ENCODE data around the gene ROR1. TPM values are rescaled to one million over a fixed set of nuclear protein-coding genes. Genes with fewer than 3 reads are reported as not detected.

ROR1 gene
- total RNA-seq, 2 experiments from 2014 or later: 0.10 to 0.14 TPM

GRCh38 chr1:64183395-64184002 lies 409.7 kb downstream of the ROR1 start:
- Mint-ChIP-seq H3K27me3 (ENCODE audit: low read depth) (no peaks in the 10 kb centered on the region), H3K36me3 (ENCODE audit: low read depth) (no peaks in the 10 kb centered on the region), H3K27ac (no peak overlapping the region), H3K9me3 (no peaks in the 10 kb centered on the region), H3K4me3 (no peak overlapping the region), H3K4me1 (ENCODE audit: low read depth) (peaks cover 6% of the 10 kb centered on the region)
- CTCF ChIA-PET: interaction anchor here (1.4 kb wide), 1 partner anchor 46 kb away, joined by 5 read pairs; no protein-coding TSS in a partner anchor
- intact Hi-C loops (cut with micrococcal nuclease): loop anchor here (5.0 kb wide), 1 partner anchor 1084 kb away; no protein-coding TSS in a partner anchor
- no peak for DNase-seq

DNA sequence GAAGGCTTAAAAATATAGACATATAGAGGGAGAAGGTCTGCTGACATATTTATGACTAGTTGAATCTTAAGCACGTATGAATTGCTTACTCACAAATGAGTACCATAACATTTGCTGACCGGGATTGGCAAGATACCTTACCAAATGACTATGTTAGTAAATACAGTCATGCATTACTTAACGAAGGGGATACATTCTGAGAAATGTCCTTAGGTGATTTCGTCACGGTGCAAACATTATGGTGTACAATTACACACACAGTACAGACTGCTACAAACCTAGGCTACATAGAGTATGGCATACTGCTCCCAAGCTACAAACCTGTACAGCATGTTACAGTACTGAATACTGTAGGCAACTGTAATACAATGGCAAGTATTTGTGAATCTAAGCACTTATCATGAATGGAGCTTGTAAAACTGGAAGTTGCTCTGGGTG lies 410.2 kb downstream of the ROR1 start:
- Mint-ChIP-seq H3K36me3 (ENCODE audit: low read depth) (no peaks in the 10 kb centered on the region), H3K4me1 (ENCODE audit: low read depth) (peaks cover 6% of the 10 kb centered on the region), H3K27me3 (ENCODE audit: low read depth) (no peaks in the 10 kb centered on the region), H3K9me3 (no peaks in the 10 kb centered on the region), H3K4me3 (no peak overlapping the region), H3K27ac (no peak overlapping the region)
- CTCF ChIA-PET: interaction anchor here (0.7 kb wide), 1 partner anchor 68 kb away, joined by 3 read pairs; no protein-coding TSS in a partner anchor
- intact Hi-C loops (cut with micrococcal nuclease): loop anchor here (5.0 kb wide), 1 partner anchor 1083 kb away; no protein-coding TSS in a partner anchor
- no peak for DNase-seq

DNA sequence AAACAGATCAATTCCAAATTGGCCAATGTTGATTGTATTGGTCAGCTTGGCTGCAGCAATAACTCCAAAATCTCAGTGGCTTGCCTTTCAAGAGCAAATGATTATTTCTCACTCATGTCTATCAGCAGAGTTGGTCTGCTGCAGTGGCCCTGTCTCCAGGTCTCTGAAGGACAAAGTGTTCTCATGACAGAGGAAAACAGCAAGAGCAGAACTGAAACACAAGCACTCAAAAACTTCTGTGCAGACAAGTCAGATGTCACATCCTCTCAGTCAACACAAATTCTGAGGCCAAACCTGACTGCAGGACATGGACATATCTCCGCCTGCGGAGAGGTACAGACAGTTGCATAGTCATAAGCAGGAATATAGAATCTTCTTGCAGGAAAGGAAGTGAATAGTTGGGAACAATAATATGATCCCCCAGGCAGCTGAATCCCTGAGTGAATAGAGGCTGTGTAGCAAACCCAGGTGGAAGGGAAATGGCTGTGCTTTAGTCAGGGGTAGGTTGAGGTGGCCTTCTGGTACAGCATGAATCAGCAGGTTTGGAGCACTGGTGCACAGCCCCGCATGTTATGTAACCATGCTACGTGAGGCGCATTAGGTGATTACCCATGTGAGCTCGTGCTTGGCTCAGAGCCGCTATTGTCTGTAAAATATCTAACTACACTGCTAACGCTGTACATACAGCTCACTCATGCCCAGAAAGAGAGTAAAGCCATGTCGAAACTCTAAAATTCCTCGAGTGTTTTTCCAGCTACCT lies 412.5 kb downstream of the ROR1 start:
- intact Hi-C loops (cut with micrococcal nuclease): no loop called here
- no peaks in the 10 kb centered on the region for H3K36me3 Mint-ChIP-seq (ENCODE audit: low read depth)
- H3K27ac Mint-ChIP-seq: no peak overlapping the region
- H3K9me3 Mint-ChIP-seq: no peaks in the 10 kb centered on the region
- H3K4me1 Mint-ChIP-seq (ENCODE audit: low read depth): peaks cover 6% of the 10 kb centered on the region
- no peak for DNase-seq
- no peaks in the 10 kb centered on the region for H3K27me3 Mint-ChIP-seq (ENCODE audit: low read depth)
- CTCF ChIA-PET: interaction anchor here (1.2 kb wide), 1 partner anchor 49 kb away, joined by 5 read pairs; no protein-coding TSS in a partner anchor
- no peak overlapping the region for H3K4me3 Mint-ChIP-seq

DNA sequence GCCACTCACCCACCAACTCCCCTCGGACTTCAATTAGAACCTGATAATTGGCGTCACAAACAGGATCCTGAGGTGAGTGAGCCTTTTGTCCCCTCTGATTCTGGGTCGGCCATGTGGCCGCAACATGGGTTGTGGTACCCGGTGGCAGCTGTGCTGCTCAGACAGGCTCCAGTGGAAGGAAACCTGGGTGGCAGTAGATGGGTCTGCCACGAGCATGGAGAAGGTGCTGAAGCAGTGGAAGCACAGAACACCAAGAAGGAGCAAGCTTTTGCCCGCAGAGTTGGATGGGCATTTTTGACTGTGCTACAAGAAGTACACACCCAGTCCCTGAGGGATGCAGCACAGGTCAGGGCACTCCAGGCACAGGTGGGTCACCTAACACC lies 413.1 kb downstream of the ROR1 start:
- Mint-ChIP-seq H3K27me3 (ENCODE audit: low read depth) (no peaks in the 10 kb centered on the region), H3K27ac (no peak overlapping the region), H3K36me3 (ENCODE audit: low read depth) (no peaks in the 10 kb centered on the region), H3K4me1 (ENCODE audit: low read depth) (peaks cover 6% of the 10 kb centered on the region), H3K9me3 (no peaks in the 10 kb centered on the region), H3K4me3 (no peak overlapping the region)
- CTCF ChIA-PET: interaction anchor here (1.2 kb wide), 1 partner anchor 50 kb away, joined by 5 read pairs; no protein-coding TSS in a partner anchor
- DNase-seq: no peak
- intact Hi-C loops (cut with micrococcal nuclease): no loop called here

DNA sequence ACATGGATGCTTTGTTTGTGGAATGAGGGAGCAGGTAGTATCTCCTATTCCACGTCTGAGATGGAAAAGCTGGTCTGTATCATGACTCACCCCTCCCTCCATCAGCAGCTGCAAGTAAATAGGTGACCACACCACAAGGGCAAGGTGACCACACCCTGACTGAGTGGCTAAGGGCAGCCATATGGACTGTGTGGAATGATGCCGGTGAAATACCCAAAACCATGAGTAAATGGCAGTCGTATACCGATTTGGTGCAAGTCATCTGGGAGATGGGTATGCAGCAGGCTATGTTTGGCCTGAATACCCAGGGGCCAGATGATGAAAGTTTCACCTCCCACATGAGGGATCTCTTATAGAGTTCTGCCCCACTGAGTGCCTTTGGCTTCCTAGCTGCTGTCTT lies 413.8 kb downstream of the ROR1 start:
- Mint-ChIP-seq H3K27ac (no peak overlapping the region), H3K4me3 (no peak overlapping the region), H3K4me1 (ENCODE audit: low read depth) (peaks cover 6% of the 10 kb centered on the region), H3K27me3 (ENCODE audit: low read depth) (no peaks in the 10 kb centered on the region), H3K9me3 (no peaks in the 10 kb centered on the region), H3K36me3 (ENCODE audit: low read depth) (no peaks in the 10 kb centered on the region)
- intact Hi-C loops (cut with micrococcal nuclease): no loop called here
- DNase-seq: no peak
- CTCF ChIA-PET: no interaction called here

DNA sequence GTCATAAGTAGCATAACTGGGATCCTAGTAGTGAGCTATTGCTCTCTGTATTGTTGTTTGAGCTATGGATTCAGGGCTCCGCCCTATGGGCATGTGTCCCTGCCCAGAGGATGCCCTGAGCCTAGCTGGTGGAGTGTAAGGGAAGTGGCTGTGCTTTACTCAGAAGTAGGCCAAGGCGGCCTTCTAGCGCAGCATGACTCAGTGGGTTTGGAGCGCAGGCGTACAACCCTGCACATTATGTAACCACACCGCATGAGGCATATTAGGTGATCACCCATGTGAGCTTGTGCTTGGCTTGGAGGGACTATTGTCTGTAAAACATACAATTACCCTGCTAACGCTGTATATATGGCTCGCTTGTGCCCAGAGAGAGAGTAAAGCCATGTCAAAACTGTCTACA lies 418.5 kb downstream of the ROR1 start:
- DNase-seq: no peak
- H3K4me3 Mint-ChIP-seq: no peak overlapping the region
- intact Hi-C loops (cut with micrococcal nuclease): no loop called here
- no peaks in the 10 kb centered on the region for H3K9me3 Mint-ChIP-seq
- H3K27ac Mint-ChIP-seq: no peak overlapping the region
- CTCF ChIA-PET: interaction anchor here (0.6 kb wide), 1 partner anchor 381 kb away, joined by 3 read pairs; no protein-coding TSS in a partner anchor
- H3K4me1 Mint-ChIP-seq (ENCODE audit: low read depth): no peaks in the 10 kb centered on the region
- no peaks in the 10 kb centered on the region for H3K27me3 Mint-ChIP-seq (ENCODE audit: low read depth)
- no peaks in the 10 kb centered on the region for H3K36me3 Mint-ChIP-seq (ENCODE audit: low read depth)

GRCh38 chr1:64194168-64195080 lies 420.6 kb downstream of the ROR1 start:
- Mint-ChIP-seq H3K27me3 (ENCODE audit: low read depth) (no peaks in the 10 kb centered on the region), H3K9me3 (no peaks in the 10 kb centered on the region), H3K4me1 (ENCODE audit: low read depth) (peaks cover 4% of the 10 kb centered on the region), H3K4me3 (no peak overlapping the region), H3K36me3 (ENCODE audit: low read depth) (no peaks in the 10 kb centered on the region), H3K27ac (no peak overlapping the region)
- intact Hi-C loops (cut with micrococcal nuclease): no loop called here
- no peak for DNase-seq
- CTCF ChIA-PET: interaction anchor here (0.7 kb wide), 1 partner anchor 52 kb away, joined by 3 read pairs; no protein-coding TSS in a partner anchor

- CTCF ChIA-PET: no interaction called here
- no peaks in the 10 kb centered on the region for H3K9me3 Mint-ChIP-seq
- intact Hi-C loops (cut with micrococcal nuclease): no loop called here
- no peak overlapping the region for H3K4me3 Mint-ChIP-seq
- H3K27me3 Mint-ChIP-seq (ENCODE audit: low read depth): no peaks in the 10 kb centered on the region
- DNase-seq: no peak
- no peak overlapping the region for H3K27ac Mint-ChIP-seq
- H3K4me1 Mint-ChIP-seq (ENCODE audit: low read depth): peaks cover 4% of the 10 kb centered on the region
- no peaks in the 10 kb centered on the region for H3K36me3 Mint-ChIP-seq (ENCODE audit: low read depth)
Measured at GRCh38 chr1:64195081-64195395, 421.2 kb downstream of the ROR1 start.

DNA sequence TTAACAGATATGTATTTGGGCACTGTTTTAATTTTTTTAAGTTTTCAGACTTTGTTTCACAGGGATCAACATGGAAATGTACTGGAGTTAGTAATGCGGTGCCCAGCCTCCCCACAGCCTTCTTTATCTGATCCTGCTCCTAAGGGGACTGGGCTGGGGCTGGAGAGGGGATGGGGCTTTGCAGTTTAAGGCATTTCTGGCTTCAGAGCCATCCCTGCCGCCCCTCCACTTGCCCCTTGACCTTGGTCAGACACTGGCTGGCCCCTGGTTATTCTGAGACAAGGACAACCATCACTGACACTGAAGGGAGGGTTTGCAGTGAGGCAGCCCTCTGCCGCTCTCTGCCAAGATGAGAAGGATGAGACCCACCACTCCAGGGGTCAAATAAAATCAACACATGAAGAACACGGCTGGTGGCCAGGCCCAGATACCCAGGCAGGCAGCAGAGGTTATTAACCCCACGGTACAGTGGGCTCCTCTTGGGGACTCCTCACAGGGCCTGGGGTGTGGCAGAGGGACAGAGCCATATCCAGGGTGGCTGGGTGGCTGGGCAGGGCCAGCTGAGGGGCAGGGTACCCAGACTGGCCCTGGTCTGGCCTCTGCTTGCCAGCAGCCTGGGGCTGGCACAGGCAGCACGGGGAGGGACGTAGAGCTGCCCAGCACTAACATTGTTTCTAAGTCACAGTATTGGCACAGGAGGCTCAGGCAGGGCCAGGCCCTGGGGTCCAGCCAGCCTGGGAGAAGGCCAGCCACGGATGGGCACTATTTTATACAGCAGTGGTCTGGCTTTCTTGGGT lies 422.5 kb downstream of the ROR1 start:
- intact Hi-C loops (cut with micrococcal nuclease): no loop called here
- Mint-ChIP-seq H3K27ac (no peak overlapping the region), H3K9me3 (no peaks in the 10 kb centered on the region), H3K4me3 (no peak overlapping the region), H3K4me1 (ENCODE audit: low read depth) (peaks cover 4% of the 10 kb centered on the region), H3K36me3 (ENCODE audit: low read depth) (no peaks in the 10 kb centered on the region), H3K27me3 (ENCODE audit: low read depth) (no peaks in the 10 kb centered on the region)
- DNase-seq: no peak
- CTCF ChIA-PET: no interaction called here

GRCh38 chr1:64197076-64197475 lies 423.3 kb downstream of the ROR1 start:
- intact Hi-C loops (cut with micrococcal nuclease): no loop called here
- H3K27me3 Mint-ChIP-seq (ENCODE audit: low read depth): no peaks in the 10 kb centered on the region
- no peak overlapping the region for H3K4me3 Mint-ChIP-seq
- no peaks in the 10 kb centered on the region for H3K36me3 Mint-ChIP-seq (ENCODE audit: low read depth)
- H3K9me3 Mint-ChIP-seq: no peaks in the 10 kb centered on the region
- no peak overlapping the region for H3K27ac Mint-ChIP-seq
- DNase-seq: no peak
- H3K4me1 Mint-ChIP-seq (ENCODE audit: low read depth): peaks cover 4% of the 10 kb centered on the region
- CTCF ChIA-PET: interaction anchor here (1.3 to 1.6 kb wide), 3 partner anchors 16 to 50 kb away, joined by 3 to 5 read pairs (median 3); no protein-coding TSS in a partner anchor

GRCh38 chr1:64199154-64199553 lies 425.3 kb downstream of the ROR1 start:
- no peaks in the 10 kb centered on the region for H3K36me3 Mint-ChIP-seq (ENCODE audit: low read depth)
- H3K9me3 Mint-ChIP-seq: no peaks in the 10 kb centered on the region
- peaks cover 5% of the 10 kb centered on the region for H3K27me3 Mint-ChIP-seq (ENCODE audit: low read depth)
- peaks cover 4% of the 10 kb centered on the region for H3K4me1 Mint-ChIP-seq (ENCODE audit: low read depth)
- no peak for DNase-seq
- intact Hi-C loops (cut with micrococcal nuclease): no loop called here
- no peak overlapping the region for H3K4me3 Mint-ChIP-seq
- CTCF ChIA-PET: no interaction called here
- no peak overlapping the region for H3K27ac Mint-ChIP-seq

Data from activated naive CD4-positive, alpha-beta T cell treated with anti-CD3 and anti-CD28 coated beads for 36 hours (primary cell).